Measurements from ENCODE around the gene CERS3. TPM values are rescaled to one million over a fixed set of nuclear protein-coding genes. Genes with fewer than 3 reads are reported as not detected.

CERS3 gene
- total RNA-seq, 1 donor from 2014 or later = 0.13 TPM

DNA sequence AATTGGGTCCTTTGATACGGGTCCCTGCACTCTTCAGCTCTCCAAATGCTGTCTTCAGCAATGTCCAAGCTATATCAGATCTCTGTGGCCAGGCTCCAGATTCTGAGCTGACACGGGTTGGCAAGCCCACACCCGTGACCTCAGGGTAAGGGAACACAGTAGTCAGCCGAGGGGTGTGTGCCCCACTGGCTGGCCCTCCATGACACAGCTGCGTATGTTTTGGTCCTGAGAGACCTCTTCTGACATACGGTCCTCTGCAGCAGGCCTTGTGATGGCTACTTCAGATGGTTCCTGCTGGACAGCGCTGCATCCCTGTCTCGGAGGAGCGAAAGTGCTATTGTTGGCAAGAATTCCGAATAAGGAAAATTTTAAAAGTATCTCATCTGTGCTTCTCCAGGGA, 101.8 kb downstream of the CERS3 start:
- DNase-seq = no peak
- ChIA-PET CTCF (no interaction called here), POLR2A (no interaction called here)
- Mint-ChIP-seq H3K4me3 (no peak overlapping the region), H3K27ac (no peak overlapping the region), H3K27me3 (no peaks in the 10 kb centered on the region), H3K36me3 (ENCODE audit: low read depth) (no peaks in the 10 kb centered on the region), H3K9me3 (peaks cover 20% of the 10 kb centered on the region), H3K4me1 (no peaks in the 10 kb centered on the region)
- intact Hi-C loops (cut with micrococcal nuclease) = no loop called here
- TF ChIP-seq, protein P1, sequence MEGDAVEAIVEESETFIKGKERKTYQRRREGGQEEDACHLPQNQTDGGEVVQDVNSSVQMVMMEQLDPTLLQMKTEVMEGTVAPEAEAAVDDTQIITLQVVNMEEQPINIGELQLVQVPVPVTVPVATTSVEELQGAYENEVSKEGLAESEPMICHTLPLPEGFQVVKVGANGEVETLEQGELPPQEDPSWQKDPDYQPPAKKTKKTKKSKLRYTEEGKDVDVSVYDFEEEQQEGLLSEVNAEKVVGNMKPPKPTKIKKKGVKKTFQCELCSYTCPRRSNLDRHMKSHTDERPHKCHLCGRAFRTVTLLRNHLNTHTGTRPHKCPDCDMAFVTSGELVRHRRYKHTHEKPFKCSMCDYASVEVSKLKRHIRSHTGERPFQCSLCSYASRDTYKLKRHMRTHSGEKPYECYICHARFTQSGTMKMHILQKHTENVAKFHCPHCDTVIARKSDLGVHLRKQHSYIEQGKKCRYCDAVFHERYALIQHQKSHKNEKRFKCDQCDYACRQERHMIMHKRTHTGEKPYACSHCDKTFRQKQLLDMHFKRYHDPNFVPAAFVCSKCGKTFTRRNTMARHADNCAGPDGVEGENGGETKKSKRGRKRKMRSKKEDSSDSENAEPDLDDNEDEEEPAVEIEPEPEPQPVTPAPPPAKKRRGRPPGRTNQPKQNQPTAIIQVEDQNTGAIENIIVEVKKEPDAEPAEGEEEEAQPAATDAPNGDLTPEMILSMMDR (IDR thresholded peaks at IDR 0.05) = no peak
- ATAC-seq (ENCODE audit: low read depth) = no peak

DNA sequence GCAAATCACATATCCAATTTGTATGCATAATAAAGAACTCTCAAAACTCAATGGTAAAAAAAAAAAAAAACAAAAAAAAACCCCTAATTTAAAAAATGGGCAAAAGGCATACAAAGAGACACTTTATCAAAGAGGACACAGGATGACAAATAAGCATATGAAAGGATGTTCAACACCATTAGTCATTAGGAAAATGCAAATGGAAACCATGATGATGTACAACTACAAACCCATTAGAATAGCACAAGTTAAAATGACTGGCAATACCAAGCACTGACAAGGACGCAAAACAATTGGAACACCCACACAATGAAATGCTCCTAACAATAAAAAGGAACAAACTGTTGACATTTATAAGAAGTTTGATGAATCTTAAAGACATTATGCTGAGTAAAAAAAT, 123.6 kb downstream of the CERS3 start:
- Mint-ChIP-seq H3K4me1 (no peaks in the 10 kb centered on the region), H3K36me3 (ENCODE audit: low read depth) (no peaks in the 10 kb centered on the region), H3K9me3 (peaks cover 7% of the 10 kb centered on the region), H3K4me3 (no peak overlapping the region), H3K27ac (no peak overlapping the region), H3K27me3 (peaks cover 10% of the 10 kb centered on the region)
- TF ChIP-seq, protein P1 (IDR thresholded peaks at IDR 0.05) = no peak
- intact Hi-C loops (cut with micrococcal nuclease) = no loop called here
- ATAC-seq (ENCODE audit: low read depth) (no peak), DNase-seq (no peak)
- ChIA-PET POLR2A (no interaction called here), CTCF (no interaction called here)

DNA sequence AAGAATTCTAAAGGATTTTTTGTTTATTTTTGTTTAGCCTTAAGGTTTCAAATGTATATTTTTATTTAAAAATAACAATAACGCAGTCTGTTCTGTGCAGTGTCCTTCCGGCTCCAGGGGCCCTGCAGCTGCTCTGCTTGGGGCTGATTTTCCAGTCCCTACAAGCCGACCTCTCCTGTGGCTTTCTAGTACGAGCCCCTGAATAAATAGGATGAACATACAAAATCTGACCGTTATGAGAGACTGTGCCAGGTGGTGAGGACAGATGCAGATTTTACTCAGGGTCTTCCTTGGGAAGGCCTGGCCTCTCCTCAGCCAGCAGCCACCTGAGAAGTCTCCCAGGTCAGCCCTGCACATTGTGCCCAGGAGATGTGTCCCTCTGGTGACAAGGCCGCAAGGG, 127.8 kb downstream of the CERS3 start:
- peaks cover 13% of the 10 kb centered on the region for H3K27me3 Mint-ChIP-seq
- POLR2A ChIA-PET = no interaction called here
- no peak overlapping the region for H3K4me3 Mint-ChIP-seq
- CTCF ChIA-PET = no interaction called here
- H3K4me1 Mint-ChIP-seq = no peaks in the 10 kb centered on the region
- TF ChIP-seq, protein P1 (IDR thresholded peaks at IDR 0.05) = no peak
- H3K9me3 Mint-ChIP-seq = no peaks in the 10 kb centered on the region
- intact Hi-C loops (cut with micrococcal nuclease) = no loop called here
- no peaks in the 10 kb centered on the region for H3K36me3 Mint-ChIP-seq (ENCODE audit: low read depth)
- no peak overlapping the region for H3K27ac Mint-ChIP-seq
- ATAC-seq (ENCODE audit: low read depth) (no peak), DNase-seq (no peak)

DNA sequence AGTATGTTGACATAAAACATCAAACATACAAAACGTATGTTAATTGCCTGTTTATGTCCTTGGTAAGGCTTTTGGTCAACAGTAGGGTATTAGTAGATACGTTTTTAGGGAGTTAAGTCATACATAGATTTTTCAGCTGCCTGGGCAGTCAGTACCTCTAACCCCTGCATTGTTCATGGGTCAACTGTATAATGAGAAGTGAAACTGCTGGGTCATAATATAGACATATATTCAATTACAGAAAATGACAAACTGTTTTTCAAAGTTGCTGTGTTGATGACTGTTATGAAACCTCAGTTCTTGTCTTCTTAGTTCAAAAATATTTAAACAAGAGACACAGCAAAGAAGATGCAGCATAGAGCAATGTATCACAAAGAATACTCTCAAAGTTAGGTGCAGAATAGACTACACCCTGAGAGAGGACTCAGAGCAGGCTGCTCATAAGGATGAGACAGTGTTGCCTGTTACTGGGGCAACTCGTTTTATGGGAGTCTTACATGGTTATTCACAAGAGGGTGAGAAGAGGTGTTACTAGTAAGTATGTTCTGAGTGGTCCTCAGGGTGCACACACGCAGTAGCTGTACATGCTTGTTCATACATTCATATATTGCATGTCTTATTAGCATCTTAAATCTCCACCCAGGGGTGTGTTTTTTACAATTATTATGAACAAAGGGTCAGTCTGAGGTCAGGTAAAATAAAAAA, 133.9 kb downstream of the CERS3 start:
- Mint-ChIP-seq H3K4me1 (no peaks in the 10 kb centered on the region), H3K36me3 (ENCODE audit: low read depth) (no peaks in the 10 kb centered on the region), H3K4me3 (no peak overlapping the region), H3K9me3 (no peaks in the 10 kb centered on the region), H3K27me3 (peaks cover under 1% of the 10 kb centered on the region), H3K27ac (no peak overlapping the region)
- intact Hi-C loops (cut with micrococcal nuclease) = no loop called here
- TF ChIP-seq, protein P1 (IDR thresholded peaks at IDR 0.05) = no peak
- CTCF ChIA-PET = no interaction called here
- POLR2A ChIA-PET = no interaction called here
- ATAC-seq (ENCODE audit: low read depth) = no peak
- no peak for DNase-seq

DNA sequence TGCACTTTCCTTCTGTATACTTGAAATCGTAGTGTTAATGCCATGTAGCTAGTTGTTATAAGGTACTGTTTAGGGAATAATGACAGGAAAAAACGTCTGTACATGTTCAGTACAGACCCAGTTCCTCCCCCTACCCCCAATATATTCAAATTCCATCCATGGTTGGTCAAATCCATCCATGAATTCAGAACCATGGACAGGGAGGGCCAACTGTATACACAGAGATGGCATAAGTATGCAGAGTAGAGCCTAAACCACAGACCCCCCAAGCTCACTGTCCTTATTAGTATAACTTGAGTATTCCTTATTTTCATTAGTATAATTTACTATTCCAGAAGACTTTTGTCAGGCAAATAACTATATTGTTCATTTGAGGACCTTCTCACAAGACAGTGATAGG, 135.7 kb downstream of the CERS3 start:
- Mint-ChIP-seq H3K9me3 (peaks cover 4% of the 10 kb centered on the region), H3K27me3 (no peaks in the 10 kb centered on the region), H3K36me3 (ENCODE audit: low read depth) (no peaks in the 10 kb centered on the region), H3K4me3 (no peak overlapping the region), H3K4me1 (no peaks in the 10 kb centered on the region), H3K27ac (no peak overlapping the region)
- ChIA-PET POLR2A (no interaction called here), CTCF (no interaction called here)
- DNase-seq (no peak), ATAC-seq (ENCODE audit: low read depth) (no peak)
- TF ChIP-seq, protein P1 (IDR thresholded peaks at IDR 0.05) = no peak
- intact Hi-C loops (cut with micrococcal nuclease) = no loop called here
